Esophagus squamous epithelium (tissue), 5 donors: ENCODE data around the gene GINS2. TPM values are rescaled to one million over a fixed set of nuclear protein-coding genes. Genes with fewer than 3 reads are reported as not detected.

ENCODE experiments used
- DNase-seq: peaks from one replicate; lab custom pipeline; 2025; lab: John Stamatoyannopoulos, UW
- H3K27ac ChIP-seq, 4 donors: fragments of 200-600 bp; sonication (generic); one replicate each; pipeline ENCODE4 v1.5.1; 2016 to 2019; ENCODE audit warnings: mild to moderate bottlenecking in 1 of 4
- H3K27me3 ChIP-seq, 4 donors: fragments of 200-600 bp; sonication (generic); 1 replicate in 3 of 4; 2 replicates in 1 of 4; pipeline versions ENCODE4 v1.5.1 to v1.6.0; 2017 to 2021; ENCODE audit warnings: antibody characterized with exemption in 1 of 4
- H3K36me3 ChIP-seq, 3 donors: fragments of 200-600 bp; sonication (generic); one replicate each; pipeline ENCODE4 v1.5.1; 2016 to 2019
- H3K4me1 ChIP-seq, 3 donors: fragments of 200-600 bp; sonication (generic); one replicate each; pipeline ENCODE4 v1.5.1; 2017 to 2019
- H3K4me3 ChIP-seq, 4 donors: fragments of 200-600 bp; sonication (generic); 1 replicate in 3 of 4; 2 replicates in 1 of 4; pipeline ENCODE4 v1.5.1; 2016 to 2019; ENCODE audit warnings: mild to moderate bottlenecking in 2 of 4, moderate library complexity in 1 of 4
- H3K9me3 ChIP-seq, 3 donors: fragments of 200-600 bp; sonication (generic); one replicate each; pipeline ENCODE4 v1.5.1; 2016 to 2019
- CTCF ChIP-seq, 6 experiments: fragments of 450-650 bp in 4 of 6; fragments of 200-600 bp in 2 of 6; sonication (generic) in 2 of 6; IDR thresholded peaks; one replicate each; pipeline ENCODE4 v1.5.1; 2016 to 2019; ENCODE audit warnings: antibody characterized with exemption in 6 of 6, mild to moderate bottlenecking in 4 of 6, moderate library complexity in 4 of 6
- POLR2A ChIP-seq, 4 donors: fragments of 450-650 bp; IDR thresholded peaks; one replicate each; pipeline ENCODE4 v1.6.1; 2017; ENCODE audit warnings: antibody characterized with exemption in 4 of 4, mild to moderate bottlenecking in 4 of 4, moderate library complexity in 3 of 4
- WGBS, 2 donors: methylation state at CpG; one replicate each; pipeline ENCODE4 v1.1.5; 2018; 5-methylcytosine and 5-hydroxymethylcytosine counted together
- intact Hi-C: fragments of 100-400 bp; cut with DNase I; formaldehyde crosslinking; loops from one replicate; pipeline ENCODE4 v1.15.0; 2022
- total RNA-seq, 4 donors: library from RNA; depleted of rRNA; stranded (reverse); fragments of >200 nt; gene quantifications; one replicate each; pipeline ENCODE4 v1.1.0, GENCODE V29; 2016
- donor health status: DM: yes; HTN: yes; CAD: no.

Gene GINS2
- total RNA-seq, 4 donors from 2014 or later, result 2.5 to 12.6 (median 6.7) TPM

- Histone ChIP-seq H3K9me3 (no peaks in the 10 kb centered on the region), H3K27ac (no peak overlapping the region), H3K27me3 (peaks cover 0 to 15% (median 0%) of the 10 kb centered on the region in 4 donors), H3K4me1 (peaks cover 22 to 43% (median 24%) of the 10 kb centered on the region in 3 donors), H3K4me3 (no peak overlapping the region), H3K36me3 (no peaks in the 10 kb centered on the region)
- intact Hi-C loops, result no loop called here
- DNase-seq, result no peak
- 59 to 87% methylated on average over 9 to 11 of the region's 11 CpGs for WGBS, 2 donors
- no peak for TF ChIP-seq CTCF (IDR thresholded peaks at IDR 0.05)
- no peak for TF ChIP-seq POLR2A (IDR thresholded peaks at IDR 0.05)
Observed at GRCh38 chr16:85719605-85720301, 31.0 kb upstream of the GINS2 start.

GRCh38 chr16:85718682-85719081 lies 29.9 kb upstream of the GINS2 start:
- H3K27me3 ChIP-seq, result peaks cover 0 to 15% (median 0%) of the 10 kb centered on the region in 4 donors
- intact Hi-C loops, result no loop called here
- TF ChIP-seq CTCF (IDR thresholded peaks at IDR 0.05), result peak in 3 of 6 experiments; percentile 13 to 43 (median 24)
- TF ChIP-seq POLR2A (IDR thresholded peaks at IDR 0.05), result no peak
- H3K9me3 ChIP-seq, result no peaks in the 10 kb centered on the region
- DNase-seq, result no peak
- peaks cover 22 to 43% (median 24%) of the 10 kb centered on the region in 3 donors for H3K4me1 ChIP-seq
- H3K4me3 ChIP-seq, result no peak overlapping the region
- 39 to 44% methylated on average over 10 of the region's 11 CpGs for WGBS, 2 donors
- no peaks in the 10 kb centered on the region for H3K36me3 ChIP-seq
- no peak overlapping the region for H3K27ac ChIP-seq

- intact Hi-C loops, result no loop called here
- Histone ChIP-seq H3K4me3 (no peak overlapping the region), H3K27ac (no peak overlapping the region), H3K27me3 (peaks cover 0 to 15% (median 0%) of the 10 kb centered on the region in 4 donors), H3K9me3 (no peaks in the 10 kb centered on the region), H3K4me1 (peaks cover 22 to 43% (median 24%) of the 10 kb centered on the region in 3 donors), H3K36me3 (no peaks in the 10 kb centered on the region)
- WGBS, 2 donors, result 17 to 26% methylated on average over 3 to 5 of the region's 6 CpGs
- DNase-seq, result no peak
- TF ChIP-seq CTCF (IDR thresholded peaks at IDR 0.05) (no peak), POLR2A (IDR thresholded peaks at IDR 0.05) (no peak)
Observed at GRCh38 chr16:85718153-85718477, 29.4 kb upstream of the GINS2 start.

GRCh38 chr16:85717393-85718152 lies 28.8 kb upstream of the GINS2 start:
- DNase-seq, result no peak
- H3K4me1 ChIP-seq, result peaks cover 22 to 43% (median 24%) of the 10 kb centered on the region in 3 donors
- TF ChIP-seq CTCF (IDR thresholded peaks at IDR 0.05), result peak; percentile 45 to 76 (median 68)
- TF ChIP-seq POLR2A (IDR thresholded peaks at IDR 0.05), result no peak
- no peak overlapping the region for H3K4me3 ChIP-seq
- peaks cover 0 to 15% (median 0%) of the 10 kb centered on the region in 4 donors for H3K27me3 ChIP-seq
- H3K36me3 ChIP-seq, result no peaks in the 10 kb centered on the region
- intact Hi-C loops, result no loop called here
- peaks cover 0 to under 1% (median 0%) of the 10 kb centered on the region in 3 donors for H3K9me3 ChIP-seq
- 0 to 22% methylated on average over 5 to 18 of the region's 21 CpGs for WGBS, 2 donors
- H3K27ac ChIP-seq, result no peak overlapping the region

GRCh38 chr16:85716680-85717038 lies 27.9 kb upstream of the GINS2 start:
- DNase-seq, result no peak
- Histone ChIP-seq H3K27me3 (peaks cover 0 to 15% (median 0%) of the 10 kb centered on the region in 4 donors), H3K4me3 (no peak overlapping the region), H3K27ac (no peak overlapping the region), H3K9me3 (peaks cover 0 to 10% (median 0%) of the 10 kb centered on the region in 3 donors), H3K4me1 (peaks cover 22 to 43% (median 24%) of the 10 kb centered on the region in 3 donors), H3K36me3 (peaks cover 0 to 6% (median 0%) of the 10 kb centered on the region in 3 donors)
- WGBS, 2 donors, result 16 to 21% methylated on average over 2 to 3 of the region's 3 CpGs
- intact Hi-C loops, result no loop called here
- TF ChIP-seq POLR2A (IDR thresholded peaks at IDR 0.05), result no peak
- TF ChIP-seq CTCF (IDR thresholded peaks at IDR 0.05), result no peak
